GM12878 (cell line): ENCODE data around the gene SEC16B. TPM values are rescaled to one million over a fixed set of nuclear protein-coding genes. Genes with fewer than 3 reads are reported as not detected.

Experiments
- ATAC-seq: fragments of 200-7000 bp; cut with Tn5 transposase; 3 replicates; pipeline ENCODE4 v1.9.1; 2020; ENCODE audit warnings: mild to moderate bottlenecking, moderate library complexity
- BruUV-seq: library from RNA; stranded (reverse); fragments of 400-500 nt; replicated peaks from 2 replicates; lab custom pipeline; 2021; lab: Mats Ljungman, UMichigan
- CTCF ChIA-PET: fragments of 300-600 bp; sonication (Branson Sonifier 250); formaldehyde crosslinking; extraction: SDS; loops from one replicate; lab custom pipeline; 2021; ENCODE audit warnings: inconsistent platforms; lab: Yijun Ruan, JAX
- POLR2A ChIA-PET: fragments of 350-600 bp; formaldehyde crosslinking; extraction: SDS; loops from one replicate; lab custom pipeline; 2021; ENCODE audit warnings: inconsistent platforms; lab: Charles Lee
- RAD21 ChIA-PET: fragments of 300-600 bp; sonication (Branson Sonifier 250); formaldehyde crosslinking; loops from one replicate; lab custom pipeline; 2023; ENCODE audit warnings: antibody characterized with exemption; ENCODE audit not compliant: unreplicated experiment; lab: Charles Lee
- SMC1A ChIA-PET: fragments of 300-600 bp; sonication (Branson Sonifier 250); formaldehyde crosslinking; loops from one replicate; lab custom pipeline; 2023; ENCODE audit not compliant: unreplicated experiment, uncharacterized antibody; lab: Charles Lee
- DNase-seq: peaks from one replicate; pipeline ENCODE4 v3.0.0-alpha.2; 2011; ENCODE audit warnings: low read depth, low spot score
- FAIRE-seq: peaks from 3 replicates; lab custom pipeline; 2011; peaks lifted over from hg19 to GRCh38; lab: Jason Lieb, UNC
- H2AFZ ChIP-seq: 2 replicates; pipeline ENCODE4 v1.6.0; 2011; ENCODE audit warnings: low read depth, low read length, control low read depth; ENCODE audit not compliant: control insufficient read depth
- H3K27ac ChIP-seq: 2 replicates; pipeline ENCODE4 v1.5.1; 2011; ENCODE audit warnings: control low read depth; ENCODE audit not compliant: control insufficient read depth, insufficient read depth
- H3K27me3 ChIP-seq, 2 experiments: replicated peaks in 1 of 2; 2 replicates each; pipeline versions ENCODE4 v1.6.0 to v1.6.1; 2011; ENCODE audit warnings: low read length in 1 of 2; ENCODE audit not compliant: control insufficient read depth in 2 of 2, insufficient read depth in 2 of 2
- H3K36me3 ChIP-seq, 2 experiments: 2 replicates each; pipeline ENCODE4 v1.5.1; 2011; ENCODE audit warnings: low read length in 1 of 2; ENCODE audit not compliant: control insufficient read depth in 2 of 2, insufficient read depth in 2 of 2
- H3K4me1 ChIP-seq: 2 replicates; pipeline ENCODE4 v1.6.1; 2011; ENCODE audit warnings: mild to moderate bottlenecking, low read length, moderate library complexity, mixed read lengths; ENCODE audit not compliant: control insufficient read depth, insufficient read depth
- H3K4me2 ChIP-seq: 2 replicates; pipeline ENCODE4 v1.6.0; 2011; ENCODE audit warnings: control low read depth; ENCODE audit not compliant: control insufficient read depth, insufficient read depth
- H3K4me3 ChIP-seq: fragments of 200-600 bp; sonication (generic); 2 replicates; pipeline ENCODE4 v1.5.1; 2016
- H3K79me2 ChIP-seq: 2 replicates; pipeline ENCODE4 v1.6.0; 2011; ENCODE audit warnings: low read length; ENCODE audit not compliant: control insufficient read depth, insufficient read depth
- H3K9ac ChIP-seq: 2 replicates; pipeline ENCODE4 v1.8.0; 2011; ENCODE audit warnings: low read length, control low read depth, mixed read lengths; ENCODE audit not compliant: control insufficient read depth, insufficient read depth
- H3K9me3 ChIP-seq: replicated peaks from 3 replicates; pipeline ENCODE4 v1.5.1; 2011; ENCODE audit warnings: mild to moderate bottlenecking, low read length; ENCODE audit not compliant: control insufficient read depth, insufficient read depth
- H4K20me1 ChIP-seq: 2 replicates; pipeline ENCODE4 v1.6.0; 2011; ENCODE audit not compliant: control insufficient read depth, insufficient read depth
- CBX3 ChIP-seq: fragments of 200-600 bp; sonication (generic); IDR thresholded peaks from 2 replicates; pipeline ENCODE4 v1.6.1; 2016; ENCODE audit warnings: low read depth, borderline replicate concordance
- EGR1 ChIP-seq, 2 experiments: IDR thresholded peaks; 1 replicate in 1 of 2; 2 replicates in 1 of 2; pipeline ENCODE4 v1.6.1; 2011 to 2012; ENCODE audit warnings: low read depth in 2 of 2, low read length in 2 of 2, borderline replicate concordance in 1 of 2, mild to moderate bottlenecking in 1 of 2, moderate library complexity in 1 of 2
- EZH2 ChIP-seq: IDR thresholded peaks from 2 replicates; pipeline ENCODE4 v1.6.1; 2012; ENCODE audit warnings: low read depth, mild to moderate bottlenecking, control low read depth, inconsistent platforms, low read length, borderline replicate concordance; ENCODE audit not compliant: control insufficient read depth
- FOXK2 ChIP-seq: fragments of 450-650 bp; IDR thresholded peaks from 2 replicates; pipeline ENCODE4 v1.6.1; 2017; ENCODE audit warnings: mild to moderate bottlenecking, moderate library complexity
- IKZF2 ChIP-seq, 2 experiments: fragments of 450-650 bp; IDR thresholded peaks; 2 replicates each; pipeline ENCODE4 v1.6.1; 2017; ENCODE audit warnings: mild to moderate bottlenecking in 2 of 2, moderate library complexity in 2 of 2
- LARP7 ChIP-seq: fragments of 450-650 bp; IDR thresholded peaks from 2 replicates; pipeline ENCODE4 v1.6.1; 2017; ENCODE audit warnings: mild to moderate bottlenecking
- SREBF1 ChIP-seq: IDR thresholded peaks from 2 replicates; pipeline ENCODE4 v1.6.1; 2012; ENCODE audit warnings: mild to moderate bottlenecking, low read length
- SRF ChIP-seq, 2 experiments: IDR thresholded peaks; 2 replicates each; pipeline ENCODE4 v1.6.1; 2011; ENCODE audit warnings: low read depth in 2 of 2, low read length in 2 of 2, mild to moderate bottlenecking in 1 of 2, moderate library complexity in 1 of 2
- SUZ12 ChIP-seq: fragments of 200-600 bp; sonication (generic); IDR thresholded peaks from one replicate; pipeline ENCODE4 v1.6.1; 2018; ENCODE audit warnings: antibody characterized with exemption, mild to moderate bottlenecking; ENCODE audit not compliant: unreplicated experiment
- WGBS: methylation state at CpG from one replicate; pipeline ENCODE4 v1.1.6; 2016; ENCODE audit warnings: low lambda C conversion rate; ENCODE audit not compliant: insufficient replicate concordance, insufficient coverage; ENCODE audit errors: missing lambda C conversion rate; 5-methylcytosine and 5-hydroxymethylcytosine counted together
- in situ Hi-C: fragments of 300-500 bp; cut with MboI; formaldehyde crosslinking; loops from 9 replicates; pipeline ENCODE4 v1.14.3; 2018; ENCODE audit warnings: mixed read lengths
- intact Hi-C: fragments of 100-400 bp; cut with micrococcal nuclease; formaldehyde crosslinking; loops from one replicate; pipeline ENCODE4 v1.14.2; 2022; ENCODE audit not compliant: unreplicated experiment
- polyA plus RNA-seq, 11 experiments: library from polyadenylated mRNA; depleted of rRNA in 4 of 11; unstranded in 6 of 11; stranded (reverse) in 5 of 11; fragments of >200 nt; fragmentation: Nextera tagmentation in 4 of 11; fragmentation: Illumina TruSeq in 1 of 11; extraction: Ambion mirVana in 4 of 11; extraction: Trizol in 1 of 11; gene quantifications; 1 replicate in 1 of 11; 2 replicates in 10 of 11; pipeline versions ENCODE4 v1.2.1 to v1.2.3, GENCODE V29; 2011 to 2016; ENCODE audit warnings: inconsistent platforms in 2 of 11, missing spikeins in 2 of 11, low read depth in 1 of 11
- total RNA-seq, 4 experiments: library from RNA; depleted of rRNA in 3 of 4; stranded (reverse); fragments of >200 nt in 3 of 4; fragmentation: Illumina TruSeq in 1 of 4; extraction: Trizol in 1 of 4; gene quantifications; 2 replicates each; pipeline versions ENCODE4 v1.2.1 to v1.2.3, GENCODE V29; 2013 to 2021
- TF ChIP-seq, protein P1 (sequence below): fragments of 150-350 bp; IDR thresholded peaks from 2 replicates; pipeline ENCODE4 v1.6.1; 2014; ENCODE audit warnings: mild to moderate bottlenecking, low read depth, low read length
- TF ChIP-seq, protein P2 (sequence below): fragments of 450-650 bp; IDR thresholded peaks from 2 replicates; pipeline ENCODE4 v1.6.1; 2016; ENCODE audit warnings: mild to moderate bottlenecking, moderate library complexity, borderline replicate concordance
- TF ChIP-seq, protein P3 (sequence below): fragments of 450-650 bp; IDR thresholded peaks from 2 replicates; pipeline ENCODE4 v1.6.1; 2017; ENCODE audit warnings: low read depth, mild to moderate bottlenecking, moderate library complexity

Gene SEC16B
- total and polyA plus RNA-seq, 10 of the 15 experiments (the other 5 are each of a cell fraction or from before 2014, with no cell fraction given): 0.10 to 0.94 (median 0.17) TPM; not detected in 2

DNA sequence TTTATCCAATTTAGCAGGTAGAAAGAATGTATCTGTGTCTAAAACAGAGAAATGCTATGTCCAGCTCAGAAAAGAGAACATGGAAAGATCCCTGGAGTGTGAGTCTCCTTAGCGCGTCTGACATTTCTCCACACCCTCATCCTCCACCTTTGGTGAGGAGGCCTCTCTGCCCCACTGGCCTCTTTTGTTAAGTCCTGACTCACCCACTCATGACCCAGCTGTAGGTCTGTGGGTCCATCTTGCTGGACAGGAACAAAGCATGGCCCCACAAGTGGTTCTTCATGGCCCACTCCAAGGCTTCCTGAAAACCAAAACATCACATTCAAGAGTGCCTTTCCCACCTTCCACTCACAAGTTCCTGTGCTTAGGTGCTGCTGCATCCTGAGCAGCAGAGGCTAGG, 15.8 kb downstream of the SEC16B start:
- RAD21 ChIA-PET: no interaction called here
- ATAC-seq: no peak
- POLR2A ChIA-PET: no interaction called here
- no TSS peak for BruUV-seq
- 100% methylated on average over 2 of the region's 2 CpGs for WGBS
- TF ChIP-seq EGR1 (IDR thresholded peaks at IDR 0.05; ENCODE audit: borderline replicate concordance in 1 of 2, low read depth in 2 of 2, low read length in 2 of 2) (no peak), EZH2 (no peak), SREBF1 (no peak), LARP7 (no peak), FOXK2 (no peak), IKZF2 (IDR thresholded peaks at IDR 0.05) (no peak), SUZ12 (no peak), CBX3 (no peak), SRF (IDR thresholded peaks at IDR 0.05; ENCODE audit: low read depth in 2 of 2, low read length in 2 of 2) (no peak)
- TF ChIP-seq, protein P1, sequence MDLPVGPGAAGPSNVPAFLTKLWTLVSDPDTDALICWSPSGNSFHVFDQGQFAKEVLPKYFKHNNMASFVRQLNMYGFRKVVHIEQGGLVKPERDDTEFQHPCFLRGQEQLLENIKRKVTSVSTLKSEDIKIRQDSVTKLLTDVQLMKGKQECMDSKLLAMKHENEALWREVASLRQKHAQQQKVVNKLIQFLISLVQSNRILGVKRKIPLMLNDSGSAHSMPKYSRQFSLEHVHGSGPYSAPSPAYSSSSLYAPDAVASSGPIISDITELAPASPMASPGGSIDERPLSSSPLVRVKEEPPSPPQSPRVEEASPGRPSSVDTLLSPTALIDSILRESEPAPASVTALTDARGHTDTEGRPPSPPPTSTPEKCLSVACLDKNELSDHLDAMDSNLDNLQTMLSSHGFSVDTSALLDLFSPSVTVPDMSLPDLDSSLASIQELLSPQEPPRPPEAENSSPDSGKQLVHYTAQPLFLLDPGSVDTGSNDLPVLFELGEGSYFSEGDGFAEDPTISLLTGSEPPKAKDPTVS: no peak
- TF ChIP-seq, protein P2, sequence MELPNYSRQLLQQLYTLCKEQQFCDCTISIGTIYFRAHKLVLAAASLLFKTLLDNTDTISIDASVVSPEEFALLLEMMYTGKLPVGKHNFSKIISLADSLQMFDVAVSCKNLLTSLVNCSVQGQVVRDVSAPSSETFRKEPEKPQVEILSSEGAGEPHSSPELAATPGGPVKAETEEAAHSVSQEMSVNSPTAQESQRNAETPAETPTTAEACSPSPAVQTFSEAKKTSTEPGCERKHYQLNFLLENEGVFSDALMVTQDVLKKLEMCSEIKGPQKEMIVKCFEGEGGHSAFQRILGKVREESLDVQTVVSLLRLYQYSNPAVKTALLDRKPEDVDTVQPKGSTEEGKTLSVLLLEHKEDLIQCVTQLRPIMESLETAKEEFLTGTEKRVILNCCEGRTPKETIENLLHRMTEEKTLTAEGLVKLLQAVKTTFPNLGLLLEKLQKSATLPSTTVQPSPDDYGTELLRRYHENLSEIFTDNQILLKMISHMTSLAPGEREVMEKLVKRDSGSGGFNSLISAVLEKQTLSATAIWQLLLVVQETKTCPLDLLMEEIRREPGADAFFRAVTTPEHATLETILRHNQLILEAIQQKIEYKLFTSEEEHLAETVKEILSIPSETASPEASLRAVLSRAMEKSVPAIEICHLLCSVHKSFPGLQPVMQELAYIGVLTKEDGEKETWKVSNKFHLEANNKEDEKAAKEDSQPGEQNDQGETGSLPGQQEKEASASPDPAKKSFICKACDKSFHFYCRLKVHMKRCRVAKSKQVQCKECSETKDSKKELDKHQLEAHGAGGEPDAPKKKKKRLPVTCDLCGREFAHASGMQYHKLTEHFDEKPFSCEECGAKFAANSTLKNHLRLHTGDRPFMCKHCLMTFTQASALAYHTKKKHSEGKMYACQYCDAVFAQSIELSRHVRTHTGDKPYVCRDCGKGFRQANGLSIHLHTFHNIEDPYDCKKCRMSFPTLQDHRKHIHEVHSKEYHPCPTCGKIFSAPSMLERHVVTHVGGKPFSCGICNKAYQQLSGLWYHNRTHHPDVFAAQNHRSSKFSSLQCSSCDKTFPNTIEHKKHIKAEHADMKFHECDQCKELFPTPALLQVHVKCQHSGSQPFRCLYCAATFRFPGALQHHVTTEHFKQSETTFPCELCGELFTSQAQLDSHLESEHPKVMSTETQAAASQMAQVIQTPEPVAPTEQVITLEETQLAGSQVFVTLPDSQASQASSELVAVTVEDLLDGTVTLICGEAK: no peak
- TF ChIP-seq, protein P3, sequence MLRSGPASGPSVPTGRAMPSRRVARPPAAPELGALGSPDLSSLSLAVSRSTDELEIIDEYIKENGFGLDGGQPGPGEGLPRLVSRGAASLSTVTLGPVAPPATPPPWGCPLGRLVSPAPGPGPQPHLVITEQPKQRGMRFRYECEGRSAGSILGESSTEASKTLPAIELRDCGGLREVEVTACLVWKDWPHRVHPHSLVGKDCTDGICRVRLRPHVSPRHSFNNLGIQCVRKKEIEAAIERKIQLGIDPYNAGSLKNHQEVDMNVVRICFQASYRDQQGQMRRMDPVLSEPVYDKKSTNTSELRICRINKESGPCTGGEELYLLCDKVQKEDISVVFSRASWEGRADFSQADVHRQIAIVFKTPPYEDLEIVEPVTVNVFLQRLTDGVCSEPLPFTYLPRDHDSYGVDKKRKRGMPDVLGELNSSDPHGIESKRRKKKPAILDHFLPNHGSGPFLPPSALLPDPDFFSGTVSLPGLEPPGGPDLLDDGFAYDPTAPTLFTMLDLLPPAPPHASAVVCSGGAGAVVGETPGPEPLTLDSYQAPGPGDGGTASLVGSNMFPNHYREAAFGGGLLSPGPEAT: no peak
- CTCF ChIA-PET: interaction anchor here (1.1 to 2.5 kb wide), 3 partner anchors 8 to 346 kb away, joined by 3 to 7 read pairs (median 6); no protein-coding TSS in a partner anchor
- H4K20me1 ChIP-seq: no peaks in the 10 kb centered on the region
- no peak for DNase-seq
- intact Hi-C loops: no loop called here
- SMC1A ChIA-PET: interaction anchor here (1.0 kb wide), 1 partner anchor 9 kb away, joined by 3 read pairs; no protein-coding TSS in a partner anchor
- no peaks in the 10 kb centered on the region for H3K4me1 ChIP-seq
- H3K27me3 ChIP-seq: no peaks in the 10 kb centered on the region; a peak in 1 of 4 replicates
- H3K4me3 ChIP-seq: no peak overlapping the region
- H3K9ac ChIP-seq: no peak overlapping the region
- H3K27ac ChIP-seq: no peak overlapping the region
- H3K79me2 ChIP-seq: no peaks in the 10 kb centered on the region
- no peaks in the 10 kb centered on the region for H3K9me3 ChIP-seq
- H3K4me2 ChIP-seq: no peak overlapping the region
- H3K36me3 ChIP-seq: no peaks in the 10 kb centered on the region
- H2AFZ ChIP-seq: no peak overlapping the region
- no peak for FAIRE-seq
- in situ Hi-C loops: no loop called here
